Activated naive CD8-positive, alpha-beta T cell treated with anti-CD3 and anti-CD28 coated beads, Interleukin-2, amount 50 U/mL, for 24 hours (primary cell): ENCODE measurements around the gene OTOA.
"Not testable (repeated sequence)": the region's sequence is repeated elsewhere in the genome, so short reads cannot be mapped to it uniquely, and the experiment has no call there.

Experiments used
- ATAC-seq: fragments of 150-1000 bp; cut with Tn5 transposase; one replicate; pipeline ENCODE4 v1.10.0; 2021
- DNase-seq: peaks from one replicate; pipeline ENCODE4 v3.0.0; 2021
- H3K27ac Mint-ChIP-seq: one replicate; pipeline ENCODE4 v1.8.0; 2021; ENCODE audit warnings: mild to moderate bottlenecking, mixed read lengths
- H3K27me3 Mint-ChIP-seq: one replicate; pipeline ENCODE4 v1.8.0; 2021; ENCODE audit warnings: mixed read lengths
- H3K36me3 Mint-ChIP-seq: one replicate; pipeline ENCODE4 v1.8.0; 2021; ENCODE audit warnings: low read depth, mixed read lengths
- H3K4me1 Mint-ChIP-seq: one replicate; pipeline ENCODE4 v1.8.0; 2021; ENCODE audit warnings: mixed read lengths
- H3K4me3 Mint-ChIP-seq: one replicate; pipeline ENCODE4 v1.8.0; 2021; ENCODE audit warnings: mild to moderate bottlenecking, moderate library complexity, mixed read lengths
- H3K9me3 Mint-ChIP-seq: one replicate; pipeline ENCODE4 v1.8.0; 2021; ENCODE audit warnings: mixed read lengths

Gene OTOA

GRCh38 chr16:21663889-21664647 lies at the start of gene OTOA:
OTOA (plus strand) TSS chr16:21663968; CDS start chr16:21678515, 14,547 bp downstream.
- no peaks in the 10 kb centered on the region for H3K9me3 Mint-ChIP-seq
- H3K4me1 Mint-ChIP-seq: peaks cover 17% of the 10 kb centered on the region
- no peak within 1 kb of the TSS for H3K27ac Mint-ChIP-seq
- ATAC-seq (peak; percentile 68), DNase-seq (peak; percentile 29)
- no peaks in the 10 kb centered on the region for H3K36me3 Mint-ChIP-seq
- H3K27me3 Mint-ChIP-seq: peaks cover 8% of the 10 kb centered on the region
- peak within 1 kb of the TSS; percentile 65 for H3K4me3 Mint-ChIP-seq

GRCh38 chr16:21614896-21615295 lies 48.9 kb upstream of the OTOA start:
- Mint-ChIP-seq H3K9me3 (no peaks in the 10 kb centered on the region), H3K4me3 (no peak overlapping the region), H3K27me3 (no peaks in the 10 kb centered on the region), H3K27ac (no peak overlapping the region), H3K4me1 (peaks cover 54% of the 10 kb centered on the region), H3K36me3 (peaks cover 33% of the 10 kb centered on the region)
- ATAC-seq (no peak), DNase-seq (no peak)

- Mint-ChIP-seq H3K9me3 (no peaks in the 10 kb centered on the region), H3K27me3 (no peaks in the 10 kb centered on the region), H3K4me1 (peaks cover 42% of the 10 kb centered on the region), H3K4me3 (no peak overlapping the region), H3K36me3 (peaks cover 28% of the 10 kb centered on the region), H3K27ac (no peak overlapping the region)
- ATAC-seq (no peak), DNase-seq (no peak)
These were observed 46.2 kb upstream of the OTOA start for GRCh38 chr16:21617607-21618006.

GRCh38 chr16:21618281-21618680 lies 45.5 kb upstream of the OTOA start:
- no peak for ATAC-seq
- Mint-ChIP-seq H3K27me3 (no peaks in the 10 kb centered on the region), H3K36me3 (peaks cover 28% of the 10 kb centered on the region)

GRCh38 chr16:21619765-21620425 lies 43.9 kb upstream of the OTOA start:
- Mint-ChIP-seq H3K9me3 (no peaks in the 10 kb centered on the region), H3K27ac (no peak overlapping the region), H3K27me3 (no peaks in the 10 kb centered on the region), H3K4me1 (peaks cover 42% of the 10 kb centered on the region), H3K4me3 (no peak overlapping the region), H3K36me3 (peaks cover 23% of the 10 kb centered on the region)
- no peak for DNase-seq
- ATAC-seq: no peak

More at GRCh38 chr16:21618281-21618680, 45.5 kb upstream of the OTOA start:
- Mint-ChIP-seq H3K9me3 (no peaks in the 10 kb centered on the region), H3K4me3 (no peak overlapping the region), H3K27ac (no peak overlapping the region), H3K4me1 (peaks cover 39% of the 10 kb centered on the region)
- no peak for DNase-seq

- Mint-ChIP-seq H3K9me3 (no peaks in the 10 kb centered on the region), H3K4me1 (peaks cover 41% of the 10 kb centered on the region), H3K4me3 (no peak overlapping the region), H3K27me3 (no peaks in the 10 kb centered on the region), H3K27ac (no peak overlapping the region), H3K36me3 (peaks cover 29% of the 10 kb centered on the region)
- DNase-seq (no peak), ATAC-seq (no peak)
These were observed 43.2 kb upstream of the OTOA start for GRCh38 chr16:21620592-21620991.

GRCh38 chr16:21622545-21622944 lies 41.2 kb upstream of the OTOA start:
- Mint-ChIP-seq H3K9me3 (no peaks in the 10 kb centered on the region), H3K27ac (no peak overlapping the region), H3K4me3 (no peak overlapping the region), H3K4me1 (peaks cover 51% of the 10 kb centered on the region), H3K27me3 (no peaks in the 10 kb centered on the region), H3K36me3 (peaks cover 42% of the 10 kb centered on the region)
- DNase-seq: no peak
- ATAC-seq: no peak

GRCh38 chr16:21625026-21625425 lies 38.7 kb upstream of the OTOA start:
- H3K27me3 Mint-ChIP-seq: no peaks in the 10 kb centered on the region
- H3K4me1 Mint-ChIP-seq: peaks cover 41% of the 10 kb centered on the region
- DNase-seq: no peak
- H3K9me3 Mint-ChIP-seq: no peaks in the 10 kb centered on the region
- peaks cover 52% of the 10 kb centered on the region for H3K36me3 Mint-ChIP-seq
- H3K4me3 Mint-ChIP-seq: no peak overlapping the region
- H3K27ac Mint-ChIP-seq: no peak overlapping the region
- no peak for ATAC-seq

GRCh38 chr16:21626659-21627277 lies 37.0 kb upstream of the OTOA start:
- DNase-seq (no peak), ATAC-seq (peak; percentile 91)
- peaks cover 52% of the 10 kb centered on the region for H3K36me3 Mint-ChIP-seq
- no peaks in the 10 kb centered on the region for H3K27me3 Mint-ChIP-seq
- peaks cover 35% of the 10 kb centered on the region for H3K4me1 Mint-ChIP-seq
- peak overlapping the region; percentile 73 for H3K27ac Mint-ChIP-seq
- no peak overlapping the region for H3K4me3 Mint-ChIP-seq
- H3K9me3 Mint-ChIP-seq: no peaks in the 10 kb centered on the region

- Mint-ChIP-seq H3K36me3 (peaks cover 48% of the 10 kb centered on the region), H3K27ac (no peak overlapping the region), H3K4me3 (no peak overlapping the region), H3K27me3 (no peaks in the 10 kb centered on the region), H3K9me3 (no peaks in the 10 kb centered on the region), H3K4me1 (peaks cover 41% of the 10 kb centered on the region)
- ATAC-seq: no peak
- no peak for DNase-seq
These were observed 35.5 kb upstream of the OTOA start for GRCh38 chr16:21628121-21628726.

- Mint-ChIP-seq H3K9me3 (no peaks in the 10 kb centered on the region), H3K27ac (no peak overlapping the region), H3K4me1 (peaks cover 44% of the 10 kb centered on the region), H3K4me3 (no peak overlapping the region), H3K27me3 (no peaks in the 10 kb centered on the region), H3K36me3 (peaks cover 44% of the 10 kb centered on the region)
- no peak for DNase-seq
- ATAC-seq: no peak
These were observed 35.0 kb upstream of the OTOA start for GRCh38 chr16:21628772-21629171.

- Mint-ChIP-seq H3K4me1 (peaks cover 52% of the 10 kb centered on the region), H3K36me3 (peaks cover 40% of the 10 kb centered on the region)
- not testable (repeated sequence) for H3K27ac Mint-ChIP-seq, H3K27me3 Mint-ChIP-seq, DNase-seq, H3K9me3 Mint-ChIP-seq, H3K4me3 Mint-ChIP-seq, ATAC-seq
These were observed 33.9 kb upstream of the OTOA start for GRCh38 chr16:21629616-21630539.

GRCh38 chr16:21630866-21631265 lies 32.9 kb upstream of the OTOA start:
- Mint-ChIP-seq H3K4me1 (peaks cover 47% of the 10 kb centered on the region), H3K36me3 (peaks cover 37% of the 10 kb centered on the region)
- not testable (repeated sequence) for DNase-seq, H3K4me3 Mint-ChIP-seq, ATAC-seq, H3K27ac Mint-ChIP-seq, H3K27me3 Mint-ChIP-seq, H3K9me3 Mint-ChIP-seq

- peaks cover 42% of the 10 kb centered on the region for H3K4me1 Mint-ChIP-seq
- not testable (repeated sequence) for H3K27ac Mint-ChIP-seq, H3K27me3 Mint-ChIP-seq, H3K9me3 Mint-ChIP-seq, ATAC-seq, DNase-seq, H3K4me3 Mint-ChIP-seq
- H3K36me3 Mint-ChIP-seq: peaks cover 35% of the 10 kb centered on the region
These were observed 32.4 kb upstream of the OTOA start for GRCh38 chr16:21631376-21631775.
